Measurements from ENCODE around the gene COG1. TPM values are rescaled to one million over a fixed set of nuclear protein-coding genes. Genes with fewer than 3 reads are reported as not detected.

COG1 gene
- total RNA-seq, 4 donors from 2014 or later = 54.2 to 126 (median 69.1) TPM

DNA sequence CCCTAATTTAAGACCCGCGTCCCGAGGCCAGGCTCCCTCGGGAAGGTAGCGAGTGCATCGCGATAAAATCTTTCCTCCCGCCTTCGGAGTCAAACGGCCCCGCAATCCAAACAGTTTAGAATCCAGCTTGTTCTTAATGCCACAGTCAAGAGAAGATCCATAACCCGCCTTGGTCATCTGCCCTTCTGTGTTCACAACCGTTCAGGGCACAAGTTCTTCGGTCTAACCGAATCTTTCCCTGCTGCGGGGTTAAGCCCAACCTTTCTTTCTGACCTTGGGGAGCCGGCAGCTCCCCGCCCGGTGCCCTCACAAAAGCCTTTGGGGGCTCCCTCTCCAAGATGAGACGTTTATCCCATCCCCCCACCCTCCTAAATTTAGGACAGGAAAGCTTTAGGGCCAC lies 38.5 kb downstream of the COG1 start:
- Histone ChIP-seq H3K4me1 (peaks cover 16 to 58% (median 52%) of the 10 kb centered on the region in 4 donors), H3K27me3 (no peaks in the 10 kb centered on the region), H3K27ac (peak overlapping the region; percentile 90 to 93 (median 91)), H3K9me3 (no peaks in the 10 kb centered on the region), H3K36me3 (peaks cover 0 to 9% (median 0%) of the 10 kb centered on the region in 4 donors), H3K4me3 (peak overlapping the region; percentile 79 to 100 (median 92))
- 0% methylated on average over 7 to 20 of the region's 20 CpGs for WGBS, 2 donors (ENCODE audit: low coverage in 1 of 2)
- intact Hi-C loops (cut with DNase I; ENCODE audit: low total_unique reads) (no loop called here), in situ Hi-C loops (cut with MboI; ENCODE audit: low pct_ligation_motif_present in 1 of 4, low pct_unique_long_range_greater_than_20kb in 1 of 4, low sequenced_read_pairs in 3 of 4) (no loop called here)
- no peak for TF ChIP-seq EP300 (IDR thresholded peaks at IDR 0.05; ENCODE audit: low read depth)
- TF ChIP-seq POLR2A (IDR thresholded peaks at IDR 0.05) = no peak
- TF ChIP-seq CTCF (IDR thresholded peaks at IDR 0.05) = no peak
- no peak for TF ChIP-seq POLR2AphosphoS5 (IDR thresholded peaks at IDR 0.05)
- DNase-seq = peak; percentile 13

DNA sequence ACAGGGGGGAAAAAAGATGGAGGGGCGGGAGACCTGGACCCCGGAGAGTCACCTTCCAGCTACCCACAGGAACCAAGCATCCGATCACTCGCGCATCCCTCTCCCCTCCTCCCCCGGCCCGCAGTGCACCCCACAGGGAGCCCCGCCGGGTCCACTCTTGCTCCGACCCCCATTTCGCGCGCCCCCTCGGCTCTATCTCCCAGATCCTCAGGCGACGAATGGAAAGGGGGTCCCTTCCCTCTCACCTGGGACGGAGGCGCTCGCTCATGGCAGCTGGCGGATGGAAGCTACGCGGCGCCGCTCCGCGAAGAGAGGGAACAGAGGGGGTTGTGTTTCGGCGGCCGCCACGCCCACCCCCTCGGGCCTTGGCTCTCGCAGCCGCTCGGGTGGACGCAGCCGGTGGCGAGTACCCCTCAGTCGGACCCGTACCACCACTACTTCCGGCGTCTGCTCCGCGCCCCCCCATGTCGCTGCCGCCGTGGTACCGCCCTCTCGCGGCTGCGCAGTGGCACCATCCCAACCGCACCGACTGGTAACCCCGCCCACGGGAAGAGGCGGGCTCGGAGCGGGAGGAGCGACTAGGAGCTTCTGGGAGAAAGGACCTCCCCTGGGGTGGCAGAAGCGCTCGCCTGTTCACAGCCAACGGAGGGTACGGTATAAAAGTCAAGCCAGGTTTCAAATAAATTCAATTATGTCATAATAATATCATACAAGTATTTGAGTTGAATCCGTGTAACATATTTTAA lies 39.2 kb downstream of the COG1 start:
- H3K9me3 ChIP-seq = no peaks in the 10 kb centered on the region
- TF ChIP-seq POLR2A (IDR thresholded peaks at IDR 0.05) (peak; percentile 74), CTCF (IDR thresholded peaks at IDR 0.05) (peak; percentile 28 to 65 (median 41)), POLR2AphosphoS5 (IDR thresholded peaks at IDR 0.05) (peak; percentile 88 to 91 (median 88)), EP300 (IDR thresholded peaks at IDR 0.05; ENCODE audit: low read depth) (no peak)
- intact Hi-C loops (cut with DNase I; ENCODE audit: low total_unique reads) (no loop called here), in situ Hi-C loops (cut with MboI; ENCODE audit: low pct_ligation_motif_present in 1 of 4, low pct_unique_long_range_greater_than_20kb in 1 of 4, low sequenced_read_pairs in 3 of 4) (no loop called here)
- peak overlapping the region; percentile 79 to 100 (median 92) for H3K4me3 ChIP-seq
- no peaks in the 10 kb centered on the region for H3K27me3 ChIP-seq
- peaks cover 16 to 53% (median 50%) of the 10 kb centered on the region in 4 donors for H3K4me1 ChIP-seq
- peaks cover 0 to 14% (median 0%) of the 10 kb centered on the region in 4 donors for H3K36me3 ChIP-seq
- peak; percentile 97 for DNase-seq
- H3K27ac ChIP-seq = peak overlapping the region; percentile 90 to 93 (median 91)
- WGBS, 2 donors (ENCODE audit: low coverage in 1 of 2) = 0% methylated on average over 52 of the region's 63 CpGs; no CpG with 5 or more reads in 1 of the 2 donors

- in situ Hi-C loops (cut with MboI; ENCODE audit: low pct_ligation_motif_present in 1 of 4, low pct_unique_long_range_greater_than_20kb in 1 of 4, low sequenced_read_pairs in 3 of 4) (no loop called here), intact Hi-C loops (cut with DNase I; ENCODE audit: low total_unique reads) (no loop called here)
- WGBS, 2 donors (ENCODE audit: low coverage in 1 of 2) = 1 to 3% methylated on average over 6 to 48 of the region's 48 CpGs
- no peak for TF ChIP-seq EP300 (IDR thresholded peaks at IDR 0.05; ENCODE audit: low read depth)
- TF ChIP-seq POLR2A (IDR thresholded peaks at IDR 0.05) = no peak
- TF ChIP-seq CTCF (IDR thresholded peaks at IDR 0.05) = no peak
- no peak for TF ChIP-seq POLR2AphosphoS5 (IDR thresholded peaks at IDR 0.05)
- Histone ChIP-seq H3K36me3 (peaks cover 0 to 14% (median 0%) of the 10 kb centered on the region in 4 donors), H3K27me3 (no peaks in the 10 kb centered on the region), H3K27ac (peak overlapping the region; percentile 90 to 93 (median 91)), H3K9me3 (no peaks in the 10 kb centered on the region), H3K4me3 (peak overlapping the region; percentile 79 to 100 (median 92)), H3K4me1 (peaks cover 10 to 48% (median 43%) of the 10 kb centered on the region in 4 donors)
- DNase-seq = peak; percentile 48
Measured at GRCh38 chr17:73232587-73233373, 39.9 kb downstream of the COG1 start.

GRCh38 chr17:73234736-73235135 lies 41.9 kb downstream of the COG1 start:
- peak; percentile 48 for DNase-seq
- in situ Hi-C loops (cut with MboI; ENCODE audit: low pct_ligation_motif_present in 1 of 4, low pct_unique_long_range_greater_than_20kb in 1 of 4, low sequenced_read_pairs in 3 of 4) (no loop called here), intact Hi-C loops (cut with DNase I; ENCODE audit: low total_unique reads) (no loop called here)
- no peaks in the 10 kb centered on the region for H3K27me3 ChIP-seq
- peaks cover 0 to 14% (median 0%) of the 10 kb centered on the region in 4 donors for H3K36me3 ChIP-seq
- 59 to 67% methylated on average over 1 to 10 of the region's 10 CpGs for WGBS, 2 donors (ENCODE audit: low coverage in 1 of 2)
- TF ChIP-seq EP300 (IDR thresholded peaks at IDR 0.05; ENCODE audit: low read depth) (no peak), POLR2A (IDR thresholded peaks at IDR 0.05) (no peak), CTCF (IDR thresholded peaks at IDR 0.05) (no peak), POLR2AphosphoS5 (IDR thresholded peaks at IDR 0.05) (no peak)
- no peaks in the 10 kb centered on the region for H3K9me3 ChIP-seq
- no peak overlapping the region for H3K4me3 ChIP-seq
- H3K4me1 ChIP-seq = peaks cover 9 to 40% (median 27%) of the 10 kb centered on the region in 4 donors
- H3K27ac ChIP-seq = no peak overlapping the region

Data from transverse colon (tissue), 4 donors.